Measurements from ENCODE around the gene OAS3. TPM values are rescaled to one million over a fixed set of nuclear protein-coding genes. Genes with fewer than 3 reads are reported as not detected.

OAS3 gene
- total and polyA plus RNA-seq, 9 of the 15 experiments (the other 6 are each of a cell fraction or from before 2014, with no cell fraction given) = 0.21 to 2.0 (median 0.83) TPM

GRCh38 chr12:112901271-112901670, 37.0 kb upstream of the OAS3 start (continued):
- TF ChIP-seq CUX1 (CRISPR knock-in tag; IDR thresholded peaks at IDR 0.05) (no peak), REST (IDR thresholded peaks at IDR 0.05; ENCODE audit: borderline replicate concordance) (no peak), REST (CRISPR knock-in tag; IDR thresholded peaks at IDR 0.05; ENCODE audit: low read depth) (no peak), KLF1 (tag; IDR thresholded peaks at IDR 0.05) (no peak), NFE2L1 (tag; IDR thresholded peaks at IDR 0.05; ENCODE audit: borderline replicate concordance, low read depth) (no peak), HDAC8 (tag; IDR thresholded peaks at IDR 0.05) (no peak)
